Measurements from ENCODE around the gene SOX11.

SOX11 gene

GRCh38 chr2:5691221-5691984, 781 bp upstream of the SOX11 start:
- DNase-seq: peak in 1 of 58 donors; percentile 39

- peak in 2 of 58 donors; percentile 31 to 49 for DNase-seq
These were observed 540 bp downstream of the SOX11 start for GRCh38 chr2:5692561-5693286.

GRCh38 chr2:5693287-5694201, 1.4 kb downstream of the SOX11 start:
- DNase-seq: peak in 1 of 58 donors; percentile 41

DNA sequence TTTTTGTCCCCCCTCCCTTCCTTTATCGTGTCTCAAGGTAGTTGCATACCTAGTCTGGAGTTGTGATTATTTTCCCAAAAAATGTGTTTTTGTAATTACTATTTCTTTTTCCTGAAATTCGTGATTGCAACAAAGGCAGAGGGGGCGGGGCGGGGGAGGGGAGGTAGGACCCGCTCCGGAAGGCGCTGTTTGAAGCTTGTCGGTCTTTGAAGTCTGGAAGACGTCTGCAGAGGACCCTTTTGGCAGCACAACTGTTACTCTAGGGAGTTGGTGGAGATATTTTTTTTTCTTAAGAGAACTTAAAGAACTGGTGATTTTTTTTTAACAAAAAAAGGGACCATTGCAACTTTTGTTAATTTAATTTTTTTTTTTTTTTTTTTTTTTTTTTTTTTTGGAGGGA, 2.1 kb downstream of the SOX11 start:
- DNase-seq: no peak

DNA sequence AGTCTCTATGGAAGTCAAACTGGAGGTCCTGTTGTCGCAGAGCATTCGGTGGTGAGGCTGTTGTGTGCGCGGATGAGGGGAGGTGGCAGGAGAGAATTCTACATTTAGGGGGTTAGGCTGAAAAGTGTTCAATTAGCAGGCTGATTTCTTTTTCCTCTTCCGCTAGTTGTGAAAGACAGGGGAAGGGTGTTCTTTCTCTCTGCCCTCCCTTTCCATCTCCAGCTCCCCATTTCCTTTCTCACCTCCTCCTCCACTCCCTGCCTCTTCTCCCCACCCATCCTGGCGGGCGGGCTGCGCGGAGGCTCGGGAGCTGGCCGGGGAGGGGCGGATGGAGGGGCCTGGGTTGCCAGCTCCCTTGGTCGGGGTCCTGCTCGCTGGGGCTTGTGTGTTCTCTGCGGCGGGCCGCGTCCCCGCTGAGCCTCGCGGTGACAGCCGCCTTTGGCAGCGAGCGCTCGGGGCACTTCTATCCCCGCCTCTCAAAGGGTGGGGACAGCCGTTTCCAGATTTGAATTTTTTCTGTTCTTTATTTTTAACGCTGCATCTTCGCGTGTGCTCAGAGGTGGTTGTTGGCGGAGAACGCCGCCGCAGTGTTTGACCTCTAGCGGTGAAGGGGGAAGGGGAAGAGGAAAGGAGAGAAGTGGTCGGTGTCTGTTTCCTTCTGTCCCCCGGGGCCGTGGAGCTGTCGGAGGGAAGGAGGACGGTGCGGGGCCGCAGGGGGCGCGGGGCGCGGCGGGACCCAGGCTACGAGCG, 3.6 kb downstream of the SOX11 start:
- peak in 1 of 58 donors; percentile 57 for DNase-seq

GRCh38 chr2:5696404-5696944, 4.3 kb downstream of the SOX11 start:
- peak in 4 of 58 donors; percentile 20 to 65 (median 30) for DNase-seq

DNA sequence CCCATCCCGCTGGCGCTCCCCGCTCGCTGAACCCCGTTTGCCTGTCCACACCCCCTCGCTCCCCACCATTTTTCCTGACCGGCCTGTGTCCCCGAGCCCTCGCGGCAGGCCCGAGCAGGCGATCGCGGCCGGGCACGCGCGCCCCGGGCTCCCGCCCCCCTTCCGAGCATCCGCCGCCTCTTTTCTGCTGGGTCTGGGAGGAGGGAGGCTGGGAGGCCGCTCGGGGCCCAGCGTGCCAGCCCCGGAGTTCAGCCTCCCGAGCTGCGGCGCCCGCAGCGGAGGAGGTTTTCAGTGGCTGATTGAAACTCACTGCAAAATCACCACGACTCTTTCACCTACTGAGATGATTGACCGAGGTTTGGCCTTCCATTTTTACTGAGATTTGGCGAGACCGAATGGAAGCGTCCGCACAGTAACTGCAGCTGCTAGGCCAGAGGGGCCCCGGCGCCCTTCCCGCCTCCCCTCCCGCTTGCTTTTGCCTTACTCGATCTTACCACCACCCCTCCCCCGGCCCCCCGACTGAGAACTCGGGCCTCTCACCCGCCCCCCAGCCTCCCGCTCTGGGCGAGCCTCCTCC, 4.8 kb downstream of the SOX11 start:
- peak in 12 of 58 donors; percentile 18 to 59 (median 29) for DNase-seq

GRCh38 chr2:5697562-5697961, 5.4 kb downstream of the SOX11 start:
- DNase-seq: no peak

DNA sequence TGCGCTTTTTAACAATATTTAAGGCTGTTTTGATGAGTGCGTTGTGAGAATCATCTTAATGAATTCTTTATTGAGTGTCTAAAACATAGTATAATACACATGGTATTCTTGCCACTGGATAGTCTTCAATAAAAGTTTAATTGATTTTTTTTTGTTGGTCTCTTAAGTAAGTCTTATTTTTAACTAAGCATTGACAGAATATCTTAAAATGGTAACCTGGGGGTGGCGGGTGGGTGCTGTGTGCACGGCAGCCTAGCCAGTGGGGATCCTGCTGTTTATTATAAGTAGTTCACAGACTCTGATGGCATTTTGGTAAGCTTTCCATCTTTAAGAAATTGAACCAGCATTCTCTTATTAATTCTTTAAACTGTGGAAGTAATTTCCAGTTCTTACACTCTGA, 6.0 kb downstream of the SOX11 start:
- DNase-seq: no peak

- no peak for DNase-seq
These were observed 7.8 kb downstream of the SOX11 start for GRCh38 chr2:5699963-5700362.

DNA sequence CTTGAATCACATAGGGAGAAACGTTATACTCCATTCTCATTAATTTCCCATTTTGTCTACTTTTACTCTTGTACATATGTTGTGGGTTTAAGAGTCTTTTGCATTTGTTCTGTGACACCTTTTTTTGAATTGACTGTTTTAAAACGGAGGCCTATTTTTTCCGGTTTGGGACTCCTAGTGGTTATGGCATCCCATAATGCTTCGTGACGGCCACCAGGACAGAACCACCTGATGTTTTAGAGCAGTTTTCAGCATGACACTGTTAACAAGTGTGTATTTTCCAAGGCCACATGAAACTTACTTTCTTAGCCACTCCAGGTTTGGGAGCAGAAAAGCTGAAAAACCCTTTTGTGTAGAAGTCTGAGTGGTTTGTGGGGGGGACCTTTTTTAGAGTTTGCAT, 8.4 kb downstream of the SOX11 start:
- no peak for DNase-seq

GRCh38 chr2:5701266-5701665, 9.1 kb downstream of the SOX11 start:
- DNase-seq: no peak

DNA sequence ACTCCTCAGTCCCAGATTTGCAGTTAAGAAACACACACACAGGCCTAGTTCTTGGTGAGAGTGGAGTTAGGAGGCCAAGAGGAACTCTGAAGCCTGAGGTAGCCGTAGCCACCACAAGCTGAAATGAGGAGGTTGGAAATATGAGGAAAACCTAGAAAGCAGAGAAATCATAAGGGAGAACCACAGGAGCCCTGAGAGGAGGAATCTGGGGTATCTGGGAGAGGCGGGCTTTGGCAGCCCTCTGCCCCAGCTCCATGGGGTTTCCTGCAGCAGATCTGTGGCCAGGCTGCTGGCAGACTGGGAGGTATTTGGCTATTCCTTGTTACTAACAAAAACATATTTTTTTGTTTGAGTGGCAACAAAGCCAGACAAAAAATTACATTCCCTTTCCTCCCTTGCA, 11.0 kb downstream of the SOX11 start:
- no peak for DNase-seq

GRCh38 chr2:5705490-5705889, 13.3 kb downstream of the SOX11 start:
- DNase-seq: no peak

GRCh38 chr2:5706717-5707455, 14.7 kb downstream of the SOX11 start:
- DNase-seq: no peak

DNA sequence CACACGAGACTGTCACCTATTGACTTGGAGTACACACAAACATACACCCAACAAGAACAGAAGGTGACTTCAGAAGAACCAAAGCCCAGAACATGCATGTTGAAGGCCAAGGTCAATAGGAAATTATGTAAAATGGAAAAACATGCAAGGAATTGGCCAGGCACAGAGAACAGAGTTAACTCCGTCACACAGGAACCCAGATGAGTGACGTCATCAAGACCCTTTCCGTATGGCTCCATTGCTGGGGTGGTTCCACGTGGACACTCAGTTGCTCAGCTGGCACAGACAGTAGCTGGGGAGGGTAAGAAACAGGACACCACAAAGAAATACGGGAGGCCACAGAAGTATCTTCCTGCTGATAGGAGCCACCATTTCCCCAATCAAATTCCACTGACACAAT, 18.4 kb downstream of the SOX11 start:
- no peak for DNase-seq

DNA sequence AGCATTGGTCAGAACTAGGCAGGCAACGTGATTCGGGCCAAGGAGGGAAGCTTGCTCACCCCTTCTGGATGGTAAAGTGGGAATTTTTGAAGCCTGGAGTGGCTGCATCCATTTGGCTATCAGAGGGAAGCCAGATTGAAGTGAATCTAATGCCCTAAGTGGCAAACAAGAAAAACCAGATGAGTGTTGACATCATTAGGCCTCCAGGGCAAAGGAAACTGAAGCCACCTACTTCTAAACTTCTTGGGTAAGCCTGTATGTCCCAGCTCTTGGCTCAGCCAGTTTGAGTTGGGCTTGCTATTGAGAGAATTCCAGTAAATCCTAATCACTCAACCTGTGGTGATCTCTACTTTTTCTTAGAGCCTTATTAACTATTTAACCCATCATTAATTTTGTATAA, 20.9 kb downstream of the SOX11 start:
- no peak for DNase-seq

DNA sequence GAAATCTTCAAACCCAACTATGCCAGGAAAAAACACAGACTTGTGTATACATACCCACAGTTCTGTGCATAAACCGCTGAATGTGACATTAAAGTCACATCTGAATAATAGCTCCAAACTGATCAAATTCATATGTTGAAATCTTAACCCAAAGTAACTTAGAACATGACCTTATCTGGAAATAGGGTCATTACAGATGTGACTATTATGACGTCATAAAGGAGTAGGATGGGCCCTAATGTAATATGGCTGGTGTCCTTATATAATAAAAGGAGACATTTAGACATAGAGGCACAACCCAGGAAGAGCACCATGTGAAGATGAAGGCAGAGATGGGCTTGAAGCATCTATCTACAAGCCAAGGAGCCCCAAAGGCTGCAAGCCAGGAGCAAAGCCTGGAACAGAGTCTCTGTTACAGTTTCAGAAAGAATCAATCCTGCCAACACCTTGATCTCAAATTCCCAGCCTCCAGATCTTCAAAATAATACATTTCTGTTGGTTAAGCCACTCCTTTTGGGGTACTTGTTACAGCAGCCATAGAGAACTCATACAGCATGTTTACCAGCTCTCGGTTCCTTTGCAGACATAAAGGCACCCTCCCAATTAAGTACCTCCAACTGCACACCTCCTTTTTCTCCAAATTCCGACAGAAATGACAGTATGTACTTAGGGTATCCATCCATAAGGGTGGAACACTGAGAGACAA, 27.6 kb downstream of the SOX11 start:
- DNase-seq: no peak

DNA sequence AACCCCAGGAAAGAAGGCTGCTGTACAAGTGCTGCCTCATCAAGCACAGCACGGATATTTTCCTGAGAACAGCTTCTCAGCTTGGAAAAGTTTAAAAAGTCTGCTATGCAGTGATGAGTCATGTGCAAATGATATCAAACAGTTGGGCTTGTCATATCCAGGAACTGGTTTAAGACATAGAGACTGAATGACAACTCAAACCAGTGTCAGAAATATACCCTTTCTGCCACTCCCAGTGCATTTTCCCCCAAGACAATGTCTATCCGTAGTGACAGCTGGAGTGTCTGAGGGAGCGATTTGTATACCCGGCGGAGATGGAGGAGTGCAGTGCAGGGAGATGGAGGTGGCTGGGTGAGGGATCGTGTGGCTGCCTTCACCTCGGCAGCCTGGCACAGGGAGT, 28.2 kb downstream of the SOX11 start:
- DNase-seq: peak in 1 of 58 donors; percentile 8
